Activated CD8-positive, alpha-beta T cell treated with anti-CD3 and anti-CD28 coated beads for 36 hours (primary cell): ENCODE measurements around the gene DCTN3. TPM values are rescaled to one million over a fixed set of nuclear protein-coding genes. Genes with fewer than 3 reads are reported as not detected.

Experiments used
- ATAC-seq: fragments of 200-7000 bp; cut with Tn5 transposase; one replicate; pipeline ENCODE4 v1.10.0; 2021; ENCODE audit warnings: mild to moderate bottlenecking, moderate library complexity
- CTCF ChIA-PET: fragments of 350-600 bp; sonication (Branson Sonifier 250); formaldehyde crosslinking; loops from one replicate; lab custom pipeline; 2021; ENCODE audit warnings: antibody characterized with exemption; lab: Charles Lee
- POLR2A ChIA-PET: fragments of 350-600 bp; sonication (Branson Sonifier 250); formaldehyde crosslinking; loops from one replicate; lab custom pipeline; 2021; ENCODE audit warnings: antibody characterized with exemption; lab: Charles Lee
- DNase-seq: peaks from one replicate; pipeline ENCODE4 v3.0.0-alpha.2; 2020
- H3K27ac Mint-ChIP-seq: one replicate; pipeline ENCODE4 v1.8.0; 2021; ENCODE audit warnings: mild to moderate bottlenecking, mixed read lengths
- H3K27me3 Mint-ChIP-seq: one replicate; pipeline ENCODE4 v1.8.0; 2021; ENCODE audit warnings: mixed read lengths
- H3K36me3 Mint-ChIP-seq: one replicate; pipeline ENCODE4 v1.8.0; 2021; ENCODE audit warnings: low read depth, mixed read lengths
- H3K4me1 Mint-ChIP-seq: one replicate; pipeline ENCODE4 v1.8.0; 2021; ENCODE audit warnings: low read depth, mixed read lengths
- H3K4me3 Mint-ChIP-seq: one replicate; pipeline ENCODE4 v1.8.0; 2021; ENCODE audit warnings: mild to moderate bottlenecking, moderate library complexity, mixed read lengths
- H3K9me3 Mint-ChIP-seq: one replicate; pipeline ENCODE4 v1.8.0; 2021; ENCODE audit warnings: mixed read lengths
- intact Hi-C: fragments of 100-400 bp; cut with micrococcal nuclease; formaldehyde crosslinking; loops from one replicate; pipeline ENCODE4 v1.10.0; 2022
- total RNA-seq, 2 experiments: library from RNA; stranded (reverse); gene quantifications; one replicate each; pipeline ENCODE4 v1.2.3, GENCODE V29; 2021
- TF ChIP-seq, protein P1 (sequence below): fragments of 200-600 bp; IDR thresholded peaks from one replicate; pipeline ENCODE4 v1.8.0; 2022; ENCODE audit warnings: antibody characterized with exemption, mild to moderate bottlenecking

The DCTN3 gene
- 10 to 100 TPM; 52.7 to 61.0 TPM for total RNA-seq

DNA sequence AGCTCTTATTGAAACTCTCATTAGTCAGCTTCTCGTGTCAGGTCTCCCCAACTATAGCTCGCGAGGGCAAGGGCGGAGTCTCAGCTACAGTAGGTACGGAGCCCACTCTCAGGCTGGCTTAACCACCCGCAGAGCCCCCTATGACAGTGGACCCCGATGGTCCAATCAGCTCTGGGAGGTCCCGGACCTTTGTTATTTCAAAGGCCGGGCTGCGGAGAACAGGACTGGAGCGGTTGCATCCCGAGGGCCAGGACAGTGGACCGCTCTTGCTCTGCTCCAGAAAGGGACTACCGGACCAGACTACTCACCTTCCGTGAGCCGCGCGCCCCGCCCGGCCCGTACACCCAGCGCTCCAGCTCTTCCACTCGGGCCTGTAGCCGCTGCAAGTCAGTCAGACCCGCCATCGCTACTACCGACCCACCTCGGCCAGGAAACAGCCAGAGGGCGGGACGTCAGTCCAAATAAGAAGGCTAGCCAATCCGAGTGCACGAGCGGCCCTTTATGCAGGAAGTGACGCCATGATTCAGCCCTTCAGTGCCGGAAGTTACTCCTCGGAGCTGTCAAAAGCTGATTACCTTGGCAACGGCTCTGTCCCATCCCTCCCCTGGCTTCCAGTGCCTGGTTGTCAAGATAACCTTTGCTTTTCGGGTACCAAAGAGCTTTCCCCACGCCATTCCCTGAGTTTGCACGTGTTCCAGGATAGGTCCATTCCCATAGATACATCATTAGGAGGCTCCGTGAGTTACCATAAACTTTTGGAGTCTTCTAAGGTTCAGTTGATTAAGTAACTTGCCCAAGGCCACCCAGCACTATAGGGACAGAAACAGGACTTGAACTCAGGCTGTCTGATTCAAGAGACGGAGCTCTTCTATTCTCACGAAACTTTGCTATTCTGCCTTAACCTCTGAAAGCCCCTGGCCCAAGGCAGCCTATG, at the start of gene DCTN3:
TSS of gene DCTN3 (minus strand) at position 435 of the 934 bp plus-strand sequence. CDS start at position 404, 31 bp downstream.
- CTCF ChIA-PET: interaction anchor here (1.1 to 7.6 kb wide), 10 partner anchors 9 to 82 kb away, joined by 3 to 142 read pairs (median 6); partner anchors contain the start of genes ARID3C, GALT, RPP25L and SIGMAR1
- Mint-ChIP-seq H3K27ac (peak within 1 kb of the TSS; percentile 75), H3K4me3 (peak within 1 kb of the TSS; percentile 91), H3K36me3 (no peaks in the 10 kb centered on the region), H3K27me3 (peaks cover 17% of the 10 kb centered on the region), H3K9me3 (no peaks in the 10 kb centered on the region), H3K4me1 (peaks cover 26% of the 10 kb centered on the region)
- POLR2A ChIA-PET: interaction anchor here (0.7 to 7.3 kb wide), 7 partner anchors 9 to 440 kb away, joined by 3 to 59 read pairs (median 4); partner anchors contain the start of genes ARID3C, GALT, RPP25L and SIGMAR1
- ATAC-seq (peak; percentile 99), DNase-seq (peak; percentile 97)
- intact Hi-C loops: no loop called here
- TF ChIP-seq, protein P1, sequence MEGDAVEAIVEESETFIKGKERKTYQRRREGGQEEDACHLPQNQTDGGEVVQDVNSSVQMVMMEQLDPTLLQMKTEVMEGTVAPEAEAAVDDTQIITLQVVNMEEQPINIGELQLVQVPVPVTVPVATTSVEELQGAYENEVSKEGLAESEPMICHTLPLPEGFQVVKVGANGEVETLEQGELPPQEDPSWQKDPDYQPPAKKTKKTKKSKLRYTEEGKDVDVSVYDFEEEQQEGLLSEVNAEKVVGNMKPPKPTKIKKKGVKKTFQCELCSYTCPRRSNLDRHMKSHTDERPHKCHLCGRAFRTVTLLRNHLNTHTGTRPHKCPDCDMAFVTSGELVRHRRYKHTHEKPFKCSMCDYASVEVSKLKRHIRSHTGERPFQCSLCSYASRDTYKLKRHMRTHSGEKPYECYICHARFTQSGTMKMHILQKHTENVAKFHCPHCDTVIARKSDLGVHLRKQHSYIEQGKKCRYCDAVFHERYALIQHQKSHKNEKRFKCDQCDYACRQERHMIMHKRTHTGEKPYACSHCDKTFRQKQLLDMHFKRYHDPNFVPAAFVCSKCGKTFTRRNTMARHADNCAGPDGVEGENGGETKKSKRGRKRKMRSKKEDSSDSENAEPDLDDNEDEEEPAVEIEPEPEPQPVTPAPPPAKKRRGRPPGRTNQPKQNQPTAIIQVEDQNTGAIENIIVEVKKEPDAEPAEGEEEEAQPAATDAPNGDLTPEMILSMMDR: no peak

DNA sequence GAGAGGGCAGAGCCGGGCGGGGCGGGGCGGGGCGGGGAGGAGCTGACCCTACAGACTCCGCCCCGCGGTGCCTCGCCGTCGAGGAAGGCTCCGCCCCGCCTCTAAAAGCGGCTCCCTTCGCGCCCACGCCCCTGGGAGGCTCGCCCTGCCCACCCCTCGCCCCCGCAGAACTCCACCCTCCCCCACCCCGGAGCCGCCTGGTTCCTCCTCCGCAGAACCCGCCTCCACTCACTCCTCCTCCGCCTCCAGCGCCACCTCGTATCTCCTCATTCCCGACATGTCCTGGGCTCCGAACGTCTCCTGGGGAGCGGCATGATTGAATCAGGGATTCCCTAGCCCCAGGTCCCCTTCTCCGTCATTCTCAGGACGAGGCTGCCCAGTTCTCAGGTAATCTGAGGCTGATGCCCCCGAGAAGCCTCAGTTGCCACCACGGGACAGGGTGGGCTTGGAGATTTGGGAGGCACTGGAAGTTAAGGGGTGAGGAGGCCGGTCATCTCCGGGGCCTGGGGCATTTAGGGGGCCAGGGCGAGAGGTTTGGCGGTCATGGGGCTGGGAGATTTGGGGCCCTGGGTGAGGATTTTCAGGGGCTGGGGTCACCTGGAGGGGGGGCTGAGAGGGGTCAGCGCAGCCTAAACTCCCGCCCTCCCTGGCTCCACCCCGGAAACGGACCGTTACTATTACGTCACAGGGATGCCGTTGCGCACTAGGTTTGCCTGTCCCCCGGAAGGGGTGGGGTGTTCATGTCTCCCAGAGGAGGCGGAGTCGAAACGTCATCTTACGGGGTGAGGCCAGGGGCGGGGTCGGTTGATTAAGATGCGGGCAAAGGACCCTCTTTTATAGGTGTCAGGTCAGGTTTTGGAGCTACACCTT, 45.3 kb upstream of the DCTN3 start:
- peaks cover 22% of the 10 kb centered on the region for H3K4me1 Mint-ChIP-seq

DNA sequence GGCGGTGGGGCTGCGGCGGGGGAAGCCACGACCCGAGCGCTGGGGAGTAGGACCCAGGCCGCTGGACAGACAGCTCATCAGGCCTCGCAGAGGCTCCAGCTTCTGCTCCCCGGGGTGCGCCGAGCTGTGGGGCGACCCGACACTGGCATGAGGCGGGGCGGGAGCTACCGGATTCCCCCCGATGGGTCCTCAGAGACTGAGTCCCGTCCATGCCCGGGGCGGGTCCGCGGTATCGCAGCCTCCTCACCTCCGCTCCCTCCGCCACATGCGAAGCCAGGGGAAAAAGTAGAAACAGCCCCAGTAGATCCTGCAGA, 44.7 kb upstream of the DCTN3 start:
- Mint-ChIP-seq H3K27me3 (no peaks in the 10 kb centered on the region), H3K27ac (peak overlapping the region; percentile 83), H3K4me1 (peaks cover 22% of the 10 kb centered on the region), H3K36me3 (peaks cover 8% of the 10 kb centered on the region), H3K4me3 (peak overlapping the region; percentile 79), H3K9me3 (peaks cover 5% of the 10 kb centered on the region)
- CTCF ChIA-PET: interaction anchor here (0.9 to 6.5 kb wide), 9 partner anchors 9 to 446 kb away, joined by 3 to 54 read pairs (median 4); partner anchors contain the start of genes GALT and SIGMAR1
- intact Hi-C loops: no loop called here
- DNase-seq (no peak), ATAC-seq (no peak)
- POLR2A ChIA-PET: interaction anchor here (1.1 to 1.5 kb wide), 2 partner anchors 20 to 28 kb away, joined by 3 to 12 read pairs; partner anchors contain the start of gene SIGMAR1
- TF ChIP-seq, protein P1: no peak

More for the DNA sequence above, 45.3 kb upstream of the DCTN3 start:
- DNase-seq (peak; percentile 91), ATAC-seq (peak; percentile 81)
- H3K27me3 Mint-ChIP-seq: no peaks in the 10 kb centered on the region
- CTCF ChIA-PET: interaction anchor here (0.9 to 6.5 kb wide), 8 partner anchors 10 to 445 kb away, joined by 3 to 54 read pairs (median 6); partner anchors contain the start of genes GALT and SIGMAR1
- intact Hi-C loops: no loop called here
- TF ChIP-seq, protein P1: no peak
- H3K27ac Mint-ChIP-seq: peak overlapping the region; percentile 85
- POLR2A ChIA-PET: interaction anchor here (1.1 to 1.5 kb wide), 2 partner anchors 21 to 29 kb away, joined by 3 to 12 read pairs; partner anchors contain the start of gene SIGMAR1
- H3K36me3 Mint-ChIP-seq: peaks cover 5% of the 10 kb centered on the region
- peaks cover 9% of the 10 kb centered on the region for H3K9me3 Mint-ChIP-seq
- peak overlapping the region; percentile 79 for H3K4me3 Mint-ChIP-seq

DNA sequence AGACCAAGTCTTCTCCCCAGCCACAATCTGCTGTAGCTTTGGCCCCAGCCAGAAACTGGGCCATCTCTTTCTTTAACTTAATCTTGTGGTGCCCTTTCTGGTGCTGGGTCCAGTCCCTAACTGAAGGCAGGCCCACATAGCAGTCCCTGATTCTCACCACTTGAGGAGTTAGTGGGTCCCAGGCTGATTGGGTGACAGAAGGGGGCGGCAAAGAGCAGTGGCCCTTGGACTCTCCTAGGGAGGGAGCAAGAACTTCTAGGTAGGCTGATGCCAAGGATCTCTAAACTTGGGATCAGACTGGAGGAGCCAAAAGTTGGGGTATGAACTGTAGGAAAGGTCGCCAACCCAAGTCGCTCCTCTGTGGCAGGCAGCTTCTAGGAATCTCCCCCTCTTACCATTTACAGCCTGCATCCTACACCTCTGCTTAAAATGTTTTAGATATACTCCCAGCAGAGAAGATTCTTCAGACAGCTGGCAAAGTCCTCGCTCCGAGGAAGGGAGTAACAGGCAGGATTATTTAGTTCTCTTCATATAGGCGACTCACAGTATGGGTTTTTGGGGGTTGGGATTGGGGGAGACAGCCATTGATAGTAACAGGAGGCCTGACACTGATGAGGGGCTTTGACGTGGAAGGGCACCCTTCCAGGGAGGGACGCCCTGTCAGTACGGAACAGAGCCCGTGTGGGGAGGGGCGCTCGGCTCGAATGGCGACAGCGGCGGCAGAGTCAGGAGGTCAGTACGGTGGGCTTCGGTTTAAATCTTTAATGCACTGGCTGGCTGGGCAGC, 44.2 kb upstream of the DCTN3 start:
- intact Hi-C loops: no loop called here
- peaks cover 5% of the 10 kb centered on the region for H3K9me3 Mint-ChIP-seq
- H3K4me3 Mint-ChIP-seq: peak overlapping the region; percentile 79
- ChIA-PET CTCF (interaction anchor here (0.9 to 6.5 kb wide), 11 partner anchors 8 to 446 kb away, joined by 3 to 54 read pairs (median 3); partner anchors contain the start of genes GALT and SIGMAR1), POLR2A (interaction anchor here (1.1 to 1.5 kb wide), 3 partner anchors 20 to 28 kb away, joined by 3 to 12 read pairs (median 3); partner anchors contain the start of gene SIGMAR1)
- TF ChIP-seq, protein P1: peak; percentile 83
- peak; percentile 91 for DNase-seq
- peaks cover 9% of the 10 kb centered on the region for H3K36me3 Mint-ChIP-seq
- H3K27me3 Mint-ChIP-seq: no peaks in the 10 kb centered on the region
- peak; percentile 69 for ATAC-seq
- peaks cover 22% of the 10 kb centered on the region for H3K4me1 Mint-ChIP-seq
- peak overlapping the region; percentile 83 for H3K27ac Mint-ChIP-seq
